GM12801 (cell line): ENCODE results near the gene OGFOD1.

Experiments
- CTCF ChIP-seq: IDR thresholded peaks from one replicate; pipeline ENCODE4 v1.5.1; 2011; ENCODE audit warnings: control low read depth; ENCODE audit not compliant: insufficient read length; ENCODE audit errors: extremely low read depth

Gene OGFOD1

GRCh38 chr16:56422896-56423441, 28.4 kb upstream of the OGFOD1 start:
- no peak for TF ChIP-seq CTCF

- TF ChIP-seq CTCF = no peak
Measured at GRCh38 chr16:56423584-56424403, 27.6 kb upstream of the OGFOD1 start.

GRCh38 chr16:56424404-56424764, 27.0 kb upstream of the OGFOD1 start:
- no peak for TF ChIP-seq CTCF

- TF ChIP-seq CTCF = no peak
Measured at GRCh38 chr16:56424791-56425438, 26.4 kb upstream of the OGFOD1 start.

GRCh38 chr16:56425439-56425832, 25.9 kb upstream of the OGFOD1 start, which contains the start of gene AMFR:
Gene AMFR (minus strand): TSS chr16:56425545. CDS start chr16:56425327, 218 bp downstream.
- no peak for TF ChIP-seq CTCF

- TF ChIP-seq CTCF = no peak
Measured at GRCh38 chr16:56426585-56426984, 24.8 kb upstream of the OGFOD1 start.

GRCh38 chr16:56428091-56428490, 23.3 kb upstream of the OGFOD1 start:
- no peak for TF ChIP-seq CTCF
